D721Med (cell line): ENCODE measurements around the gene UBE2G1.

Source experiments
- DNase-seq: peaks from one replicate; pipeline ENCODE4 v3.0.0; 2011; ENCODE audit warnings: low spot score; ENCODE audit not compliant: insufficient read length
- FAIRE-seq: peaks from 2 replicates; lab custom pipeline; 2011; peaks lifted over from hg19 to GRCh38; lab: Jason Lieb, UNC
- TF ChIP-seq, protein P1 (sequence below): IDR thresholded peaks from 2 replicates; pipeline ENCODE4 v1.5.1; 2012; ENCODE audit warnings: mild to moderate bottlenecking, control low read depth; ENCODE audit not compliant: insufficient read depth; ENCODE audit errors: missing control alignments

Gene UBE2G1

GRCh38 chr17:4235372-4236279, 130.8 kb downstream of the UBE2G1 start:
- FAIRE-seq = no peak
- no peak for DNase-seq
- TF ChIP-seq, protein P1, sequence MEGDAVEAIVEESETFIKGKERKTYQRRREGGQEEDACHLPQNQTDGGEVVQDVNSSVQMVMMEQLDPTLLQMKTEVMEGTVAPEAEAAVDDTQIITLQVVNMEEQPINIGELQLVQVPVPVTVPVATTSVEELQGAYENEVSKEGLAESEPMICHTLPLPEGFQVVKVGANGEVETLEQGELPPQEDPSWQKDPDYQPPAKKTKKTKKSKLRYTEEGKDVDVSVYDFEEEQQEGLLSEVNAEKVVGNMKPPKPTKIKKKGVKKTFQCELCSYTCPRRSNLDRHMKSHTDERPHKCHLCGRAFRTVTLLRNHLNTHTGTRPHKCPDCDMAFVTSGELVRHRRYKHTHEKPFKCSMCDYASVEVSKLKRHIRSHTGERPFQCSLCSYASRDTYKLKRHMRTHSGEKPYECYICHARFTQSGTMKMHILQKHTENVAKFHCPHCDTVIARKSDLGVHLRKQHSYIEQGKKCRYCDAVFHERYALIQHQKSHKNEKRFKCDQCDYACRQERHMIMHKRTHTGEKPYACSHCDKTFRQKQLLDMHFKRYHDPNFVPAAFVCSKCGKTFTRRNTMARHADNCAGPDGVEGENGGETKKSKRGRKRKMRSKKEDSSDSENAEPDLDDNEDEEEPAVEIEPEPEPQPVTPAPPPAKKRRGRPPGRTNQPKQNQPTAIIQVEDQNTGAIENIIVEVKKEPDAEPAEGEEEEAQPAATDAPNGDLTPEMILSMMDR = no peak

- TF ChIP-seq, protein P1 = no peak
- FAIRE-seq = no peak
- no peak for DNase-seq
These were observed 132.1 kb downstream of the UBE2G1 start for GRCh38 chr17:4234401-4234800.

- TF ChIP-seq, protein P1 = no peak
- DNase-seq (no peak), FAIRE-seq (no peak)
These were observed 132.7 kb downstream of the UBE2G1 start for GRCh38 chr17:4233668-4234258.

DNA sequence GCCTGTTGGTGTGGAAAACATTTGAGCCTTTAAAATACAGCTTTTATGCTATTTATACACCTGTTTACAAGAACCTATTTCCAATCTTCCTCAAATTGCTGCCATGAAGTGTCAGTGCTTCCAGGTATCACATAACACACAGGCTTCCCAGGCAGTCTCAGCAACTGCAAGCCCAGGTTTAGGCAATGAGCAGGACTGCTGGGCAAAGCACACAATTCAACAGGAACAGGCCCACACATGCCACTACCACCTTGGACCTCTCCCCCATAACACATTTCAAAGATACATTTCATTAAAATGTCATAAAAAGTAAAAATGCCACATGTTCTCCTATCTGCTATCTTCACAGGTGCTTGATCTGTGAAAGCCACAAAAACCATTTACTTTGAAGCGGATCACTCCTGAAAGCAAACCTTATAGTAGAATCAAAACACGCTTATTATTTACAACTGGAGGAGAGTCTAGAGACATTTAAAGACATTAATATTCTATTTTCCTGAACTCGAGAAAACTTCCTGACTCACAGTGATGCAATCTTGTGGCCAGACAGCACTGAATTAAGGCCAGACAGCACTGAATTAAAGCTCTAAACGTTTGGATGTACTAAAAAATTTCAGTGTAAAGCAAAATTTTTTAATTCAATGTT, 134.2 kb downstream of the UBE2G1 start:
- DNase-seq = no peak
- no peak for FAIRE-seq

GRCh38 chr17:4229627-4230541, 136.6 kb downstream of the UBE2G1 start:
- no peak for DNase-seq
- TF ChIP-seq, protein P1 = no peak
- no peak for FAIRE-seq

More for the DNA sequence above, 134.2 kb downstream of the UBE2G1 start:
- TF ChIP-seq, protein P1 = no peak

DNA sequence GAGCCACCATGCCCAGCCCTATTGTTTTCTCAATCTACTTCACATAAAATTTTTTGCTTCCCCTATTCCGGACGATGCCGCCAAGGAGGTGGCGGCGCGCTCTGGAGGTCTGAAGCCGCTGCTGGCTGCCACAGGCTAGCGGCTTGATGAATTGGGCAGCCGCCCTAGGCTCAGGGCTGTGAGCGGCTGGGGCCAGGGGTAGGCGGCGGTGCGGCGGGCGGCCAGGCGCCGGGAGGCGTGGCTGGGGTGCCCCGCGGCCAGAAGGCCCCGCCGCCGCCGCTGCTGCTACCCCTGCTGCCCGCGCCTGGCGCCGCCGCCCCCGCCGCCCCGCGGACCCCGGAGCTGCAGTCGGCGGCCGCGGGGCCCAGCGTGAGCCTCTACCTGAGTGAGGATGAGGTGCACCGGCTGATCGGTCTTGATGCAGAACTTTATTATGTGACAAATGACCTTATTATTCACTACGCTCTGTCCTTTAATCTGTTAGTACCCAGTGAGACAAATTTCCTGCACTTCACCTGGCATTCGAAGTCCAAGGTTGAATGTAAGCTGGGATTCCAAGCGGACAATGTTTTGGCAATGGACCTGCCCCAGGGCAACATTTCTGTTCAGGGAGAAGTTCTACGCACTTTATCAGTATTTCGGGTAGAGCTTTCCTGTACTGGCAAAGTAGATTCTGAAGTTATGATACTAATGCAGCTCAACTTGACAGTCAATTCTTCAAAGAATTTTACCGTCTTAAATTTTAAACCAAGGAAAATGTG, 144.4 kb downstream of the UBE2G1 start:
- DNase-seq (no peak), FAIRE-seq (no peak)
- TF ChIP-seq, protein P1 = no peak
